HepG2 (cell line): ENCODE data around the gene ERMAP. TPM values are rescaled to one million over a fixed set of nuclear protein-coding genes. Genes with fewer than 3 reads are reported as not detected.

Source experiments
- ATAC-seq: fragments of 200-7000 bp; cut with Tn5 transposase; 3 replicates; pipeline ENCODE4 v1.9.1; 2020; ENCODE audit warnings: mild to moderate bottlenecking, moderate library complexity
- Bru-seq: library from RNA; stranded (reverse); fragments of 400-500 nt; gene quantifications from one replicate; lab custom pipeline; 2021; lab: Mats Ljungman, UMichigan
- BruChase-seq, 2 experiments: library from RNA; stranded (reverse); fragments of 400-500 nt; gene quantifications; one replicate each; lab custom pipeline; 2021; lab: Mats Ljungman, UMichigan
- BruUV-seq: library from RNA; stranded (reverse); fragments of 400-500 nt; replicated peaks from 2 replicates; lab custom pipeline; 2021; lab: Mats Ljungman, UMichigan
- CTCF ChIA-PET: fragments of 300-600 bp; formaldehyde crosslinking; extraction: SDS; loops from one replicate; lab custom pipeline; 2021; ENCODE audit warnings: low total read pairs, inconsistent platforms, low intra/inter-chr PET ratio; lab: Yijun Ruan, JAX
- POLR2A ChIA-PET: fragments of 350-600 bp; sonication (Branson Sonifier 250); formaldehyde crosslinking; loops from one replicate; lab custom pipeline; 2020; ENCODE audit warnings: antibody characterized with exemption, inconsistent platforms; lab: Yijun Ruan, JAX
- DNase-seq: peaks from one replicate; pipeline ENCODE4 v3.0.0-alpha.2; 2015; ENCODE audit warnings: low spot score
- FAIRE-seq: peaks from 3 replicates; lab custom pipeline; 2011; peaks lifted over from hg19 to GRCh38; lab: Jason Lieb, UNC
- H2AFZ ChIP-seq: one replicate; pipeline ENCODE4 v1.6.1; 2011; ENCODE audit warnings: low read length, inconsistent platforms
- H3K27ac ChIP-seq: fragments of 300-600 bp; 3 replicates; pipeline ENCODE4 v1.8.0; 2011; ENCODE audit warnings: mixed run types, mild to moderate bottlenecking, mixed read lengths, low read length, inconsistent platforms; ENCODE audit not compliant: insufficient read depth; ENCODE audit errors: extremely low read length
- H3K27me3 ChIP-seq, 2 experiments: fragments of 200-600 bp in 1 of 2; 2 replicates in 1 of 2; 3 replicates in 1 of 2; pipeline versions ENCODE4 v1.6.0 to v1.8.0; 2011; ENCODE audit warnings: low read length in 2 of 2, mild to moderate bottlenecking in 2 of 2, moderate library complexity in 2 of 2, inconsistent platforms in 1 of 2; ENCODE audit not compliant: insufficient read depth in 2 of 2, control insufficient read depth in 1 of 2
- H3K36me3 ChIP-seq, 2 experiments: fragments of 200-600 bp in 1 of 2; replicated peaks in 1 of 2; 2 replicates in 1 of 2; 3 replicates in 1 of 2; pipeline versions ENCODE4 v1.5.1 to v1.8.0; 2011; ENCODE audit warnings: low read length in 2 of 2, inconsistent platforms in 1 of 2; ENCODE audit not compliant: insufficient read depth in 2 of 2, control insufficient read depth in 1 of 2
- H3K4me1 ChIP-seq: 2 replicates; pipeline ENCODE4 v1.5.1; 2012; ENCODE audit warnings: low read length, inconsistent platforms; ENCODE audit not compliant: insufficient read depth
- H3K4me2 ChIP-seq: 2 replicates; pipeline ENCODE4 v1.6.0; 2011; ENCODE audit warnings: low read depth, low read length, inconsistent platforms
- H3K4me3 ChIP-seq, 3 experiments: fragments of 200-600 bp in 1 of 3; sonication (generic), shearing (Covaris generic) in 1 of 3; replicated peaks in 1 of 3; 2 replicates each; pipeline ENCODE4 v1.5.1; 2011 to 2016; ENCODE audit warnings: low read length in 3 of 3, inconsistent platforms in 2 of 3, low read depth in 2 of 3, mild to moderate bottlenecking in 2 of 3, control low read depth in 1 of 3, mixed read lengths in 1 of 3; ENCODE audit not compliant: insufficient read depth in 1 of 3
- H3K79me2 ChIP-seq: one replicate; pipeline ENCODE4 v1.6.1; 2011; ENCODE audit warnings: low read length, inconsistent platforms; ENCODE audit not compliant: insufficient read depth
- H3K9ac ChIP-seq: 2 replicates; pipeline ENCODE4 v1.6.0; 2011; ENCODE audit warnings: mild to moderate bottlenecking, low read depth, low read length, inconsistent platforms; ENCODE audit not compliant: insufficient read depth
- H3K9me3 ChIP-seq: 2 replicates; pipeline ENCODE4 v1.5.1; 2012; ENCODE audit warnings: mild to moderate bottlenecking, low read length
- H4K20me1 ChIP-seq: 2 replicates; pipeline ENCODE4 v1.6.0; 2011; ENCODE audit warnings: inconsistent platforms, mild to moderate bottlenecking, low read length, moderate library complexity; ENCODE audit not compliant: insufficient read depth
- BCL3 ChIP-seq: sonication (generic); formaldehyde crosslinking; IDR thresholded peaks from 2 replicates; pipeline ENCODE4 v1.5.1; 2020; ENCODE audit warnings: mild to moderate bottlenecking, missing genetic modification reagents, moderate library complexity
- EED ChIP-seq: sonication (generic); formaldehyde crosslinking; IDR thresholded peaks from 2 replicates; pipeline ENCODE4 v1.5.0; 2020; ENCODE audit warnings: mild to moderate bottlenecking, missing genetic modification reagents
- HMGXB4 ChIP-seq, 2 experiments: sonication (generic) in 1 of 2; formaldehyde crosslinking in 1 of 2; IDR thresholded peaks; 2 replicates each; pipeline versions ENCODE4 v1.4.0 to v1.6.1; 2018 to 2020; ENCODE audit warnings: missing genetic modification reagents in 2 of 2, borderline replicate concordance in 1 of 2, low read depth in 1 of 2, mild to moderate bottlenecking in 1 of 2, missing biosample characterization in 1 of 2
- HNRNPH1 ChIP-seq: fragments of 200-400 bp; formaldehyde crosslinking; optimal IDR thresholded peaks from 2 replicates; pipeline ENCODE3; 2017; ENCODE audit warnings: mild to moderate bottlenecking, low read depth, low read length
- KLF6 ChIP-seq: IDR thresholded peaks from 2 replicates; pipeline ENCODE4 v1.8.0; 2016; ENCODE audit warnings: missing biosample characterization, missing genetic modification reagents
- NFIC ChIP-seq: IDR thresholded peaks from 2 replicates; pipeline ENCODE4 v1.6.1; 2012; ENCODE audit warnings: mild to moderate bottlenecking, low read length, inconsistent platforms
- POLR2A ChIP-seq, 2 experiments: IDR thresholded peaks; 2 replicates each; pipeline ENCODE4 v1.6.1; 2011; ENCODE audit warnings: low read depth in 2 of 2, low read length in 2 of 2, mild to moderate bottlenecking in 1 of 2, moderate library complexity in 1 of 2; ENCODE audit not compliant: insufficient read depth in 1 of 2
- PREB ChIP-seq: sonication (generic); formaldehyde crosslinking; IDR thresholded peaks from 2 replicates; pipeline ENCODE4 v1.4.0; 2020; ENCODE audit warnings: missing genetic modification reagents
- ZFP36L1 ChIP-seq: sonication (generic); formaldehyde crosslinking; IDR thresholded peaks from 2 replicates; pipeline ENCODE4 v1.8.0; 2022; ENCODE audit warnings: mild to moderate bottlenecking, missing genetic modification reagents, moderate library complexity
- ZIK1 ChIP-seq: sonication (generic); formaldehyde crosslinking; IDR thresholded peaks from 2 replicates; pipeline ENCODE4 v1.5.0; 2020; ENCODE audit warnings: mild to moderate bottlenecking, low read depth, missing genetic modification reagents, borderline replicate concordance
- ZNF138 ChIP-seq: sonication (generic); formaldehyde crosslinking; IDR thresholded peaks from 2 replicates; pipeline ENCODE4 v1.5.0; 2020; ENCODE audit warnings: mild to moderate bottlenecking, low read depth, missing genetic modification reagents
- ZNF589 ChIP-seq: sonication (generic); formaldehyde crosslinking; conservative IDR thresholded peaks from 2 replicates; pipeline ENCODE4 v1.8.0; 2022; ENCODE audit warnings: mild to moderate bottlenecking, moderate library complexity, missing genetic modification reagents
- ZNF83 ChIP-seq: sonication (generic); formaldehyde crosslinking; IDR thresholded peaks from 2 replicates; pipeline ENCODE4 v1.4.0; 2020; ENCODE audit warnings: missing genetic modification reagents, mild to moderate bottlenecking, borderline replicate concordance
- WGBS: methylation state at CpG from one replicate; pipeline ENCODE4 v1.1.6; 2017; ENCODE audit warnings: low lambda C conversion rate; 5-methylcytosine and 5-hydroxymethylcytosine counted together
- in situ Hi-C: cut with HindIII; loops from 2 replicates; pipeline ENCODE4 v1.10.0; 2017; ENCODE audit warnings: low pct_unique_long_range_greater_than_20kb; ENCODE audit not compliant: extremely low pct_ligation_motif_present
- intact Hi-C: fragments of 100-400 bp; cut with micrococcal nuclease; formaldehyde crosslinking; loops from one replicate; pipeline ENCODE4 v1.10.0; 2022; ENCODE audit not compliant: unreplicated experiment
- long read RNA-seq, 2 experiments: library from RNA in 1 of 2; library from polyadenylated mRNA in 1 of 2; stranded (forward) in 1 of 2; unstranded in 1 of 2; transcript quantifications; one replicate each; pipeline ENCODE4 v2.0.0, GENCODE V29; 2019 to 2022
- polyA minus RNA-seq, 3 experiments: library from RNA; depleted of rRNA, polyadenylated mRNA; stranded (reverse); fragments of >200 nt; gene quantifications; 2 replicates each; pipeline ENCODE4 v1.2.3, GENCODE V29; 2011; ENCODE audit warnings: low replicate concordance in 1 of 3
- polyA plus RNA-seq, 8 experiments: library from polyadenylated mRNA; depleted of rRNA in 3 of 8; stranded (reverse) in 7 of 8; unstranded in 1 of 8; fragments of >200 nt; fragmentation: Illumina TruSeq in 4 of 8; extraction: Trizol in 4 of 8; gene quantifications; 2 replicates each; pipeline versions ENCODE4 v1.2.1 to v1.2.3, GENCODE V29; 2011 to 2016; ENCODE audit warnings: low read depth in 4 of 8, missing spikeins in 1 of 8, mixed read lengths in 1 of 8; ENCODE audit not compliant: insufficient read depth in 1 of 8
- total RNA-seq, 5 experiments: library from RNA; depleted of rRNA; stranded (reverse); fragments of >200 nt; fragmentation: Illumina TruSeq; extraction: Trizol; gene quantifications; 2 replicates each; pipeline ENCODE4 v1.2.3, GENCODE V29; 2016; ENCODE audit warnings: low read depth in 1 of 5

ERMAP gene
- total RNA-seq (2016; rRNA removed; fragmentation: Illumina TruSeq; extraction: Trizol), result 2.6 and 4.4 TPM in 2 replicates
- total RNA-seq (2016; cell fraction: cytosol; rRNA removed; fragmentation: Illumina TruSeq; extraction: Trizol; ENCODE audit: low read depth), result 2.1 and 2.2 TPM in 2 replicates
- 2.2 and 4.0 TPM in 2 replicates for total RNA-seq (2016; cell fraction: insoluble cytoplasmic fraction; rRNA removed; fragmentation: Illumina TruSeq; extraction: Trizol)
- total RNA-seq (2016; cell fraction: membrane; rRNA removed; fragmentation: Illumina TruSeq; extraction: Trizol), result 2.5 and 3.6 TPM in 2 replicates
- 3.9 and 4.6 TPM in 2 replicates for total RNA-seq (2016; cell fraction: nucleus; rRNA removed; fragmentation: Illumina TruSeq; extraction: Trizol)
- polyA plus RNA-seq (2011; rRNA removed), result 2.2 and 2.4 TPM in 2 replicates
- polyA plus RNA-seq (2011; cell fraction: cytosol; rRNA removed), result 1.8 and 1.9 TPM in 2 replicates
- polyA plus RNA-seq (2011; cell fraction: nucleus; rRNA removed), result 3.2 and 4.1 TPM in 2 replicates
- 1.9 and 2.7 TPM in 2 replicates for polyA plus RNA-seq (2012)
- 1.0 and 1.5 TPM in 2 replicates for polyA plus RNA-seq (2016; cell fraction: cytosol; fragmentation: Illumina TruSeq; extraction: Trizol; ENCODE audit: low read depth)
- 1.4 and 1.8 TPM in 2 replicates for polyA plus RNA-seq (2016; cell fraction: insoluble cytoplasmic fraction; fragmentation: Illumina TruSeq; extraction: Trizol; ENCODE audit: low read depth)
- 2.2 TPM in 2 replicates for polyA plus RNA-seq (2016; cell fraction: membrane; fragmentation: Illumina TruSeq; extraction: Trizol; ENCODE audit: low read depth)
- polyA plus RNA-seq (2016; cell fraction: nucleus; fragmentation: Illumina TruSeq; extraction: Trizol; ENCODE audit: insufficient read depth, low read depth), result 5.5 and 6.9 TPM in 2 replicates
- 2.7 and 3.5 TPM in 2 replicates for polyA minus RNA-seq (2011; rRNA and poly(A)+ RNA removed; ENCODE audit: low replicate concordance)
- polyA minus RNA-seq (2011; cell fraction: cytosol; rRNA and poly(A)+ RNA removed), result 1.4 and 2.6 TPM in 2 replicates
- polyA minus RNA-seq (2011; cell fraction: nucleus; rRNA and poly(A)+ RNA removed), result 8.1 and 9.9 TPM in 2 replicates
- Bru-seq, nascent RNA, result percentile 58 among the genes with signal in this experiment
- percentile 62 among the genes with signal in this experiment for BruChase-seq, experiment 1, labeled RNA remaining after a 6-hour chase
- BruChase-seq, experiment 2, labeled RNA remaining after a 2-hour chase, result percentile 58 among the genes with signal in this experiment
- long read RNA-seq, experiment 1, result 0 reads
- long read RNA-seq, experiment 2, partial matches to known transcripts, result 0 of 5 reads
- long read RNA-seq, experiment 2, other reads (novel, unspliced or antisense), result 5 of 5 reads

- Histone ChIP-seq H3K9me3 (no peaks in the 10 kb centered on the region), H3K4me1 (peaks cover 34% of the 10 kb centered on the region), H3K36me3 (peaks cover 0 to 1% of the 10 kb centered on the region in 2 experiments; a peak in 1 of 5 replicates), H3K27ac (peak within 1 kb of the TSS; percentile 100), H3K9ac (peak within 1 kb of the TSS; percentile 93), H4K20me1 (no peaks in the 10 kb centered on the region), H3K79me2 (peaks cover 7% of the 10 kb centered on the region), H2AFZ (peak within 1 kb of the TSS; percentile 94), H3K4me2 (peak within 1 kb of the TSS; percentile 90), H3K27me3 (no peaks in the 10 kb centered on the region; a peak in 1 of 5 replicates), H3K4me3 (peak within 1 kb of the TSS; percentile 73 to 87 (median 84))
- CTCF ChIA-PET, result no interaction called here
- DNase-seq (peak; percentile 73), FAIRE-seq (no peak), ATAC-seq (peak; percentile 94)
- 1% methylated on average over 10 of the region's 66 CpGs for WGBS
- no TSS peak for BruUV-seq
- in situ Hi-C loops, result no loop called here
- intact Hi-C loops, result loop anchor here (5.0 kb wide), 1 partner anchor 50 kb away; the partner anchor contains the start of genes C1orf50 and P3H1
- POLR2A ChIA-PET, result interaction anchor here (0.7 to 3.1 kb wide), 6 partner anchors 8 to 257 kb away, joined by 3 to 37 read pairs (median 4); partner anchors contain the start of genes C1orf50, P3H1 and ZNF691
- TF ChIP-seq ZIK1 (CRISPR knock-in tag), result no peak
- TF ChIP-seq NFIC, result no peak
- 0 out of 2 replicates have a peak, but pooled peaks have one; percentile 28 for TF ChIP-seq ZNF589
- TF ChIP-seq HMGXB4 (CRISPR knock-in tag; IDR thresholded peaks at IDR 0.05; ENCODE audit: borderline replicate concordance in 1 of 2, low read depth in 1 of 2), result peak in 1 of 2 experiments; percentile 13; a peak in 1 of 4 replicates
- TF ChIP-seq EED (CRISPR knock-in tag), result no peak
- TF ChIP-seq ZFP36L1 (CRISPR knock-in tag), result no peak
- TF ChIP-seq PREB, result no peak
- no peak for TF ChIP-seq HNRNPH1
- peak; percentile 74 to 86 for TF ChIP-seq POLR2A (IDR thresholded peaks at IDR 0.05; ENCODE audit: insufficient read depth in 1 of 2, low read depth in 2 of 2, low read length in 2 of 2)
- no peak for TF ChIP-seq ZNF138 (CRISPR knock-in tag)
- no peak for TF ChIP-seq ZNF83 (CRISPR knock-in tag)
- TF ChIP-seq KLF6 (CRISPR knock-in tag), result no peak
- TF ChIP-seq BCL3 (CRISPR knock-in tag), result 0 out of 2 replicates have a peak, but pooled peaks have one; percentile 21
Observed at GRCh38 chr1:42816585-42817439, at the start of gene ERMAP, which contains the start of gene SVBP. ERMAP (plus strand) TSS chr1:42817122; CDS start chr1:42830449, 13,327 bp downstream. SVBP (minus strand) TSS chr1:42817397; CDS start chr1:42816544, 853 bp downstream.
